Loucy (cell line): ENCODE results near the gene PNMT.

ENCODE experiments used
- H2AFZ ChIP-seq: fragments of 200-600 bp; sonication (generic); 2 replicates; pipeline ENCODE4 v1.6.0; 2016; ENCODE audit warnings: antibody characterized with exemption, mild to moderate bottlenecking, low read length, moderate library complexity
- H3F3A ChIP-seq: fragments of 200-600 bp; 2 replicates; pipeline ENCODE4 v1.6.0; 2016; ENCODE audit warnings: antibody characterized with exemption, low read depth, mild to moderate bottlenecking
- H3K27me3 ChIP-seq: fragments of 200-600 bp; sonication (generic); 2 replicates; pipeline ENCODE4 v1.6.1; 2014; ENCODE audit warnings: low read length, mild to moderate bottlenecking; ENCODE audit not compliant: insufficient read depth, poor library complexity, severe bottlenecking
- H3K36me3 ChIP-seq: fragments of 200-600 bp; sonication (generic); 2 replicates; pipeline ENCODE4 v1.6.1; 2016; ENCODE audit warnings: low read length; ENCODE audit not compliant: insufficient read depth
- H3K4me1 ChIP-seq: fragments of 200-600 bp; sonication (generic); 2 replicates; pipeline ENCODE4 v1.5.1; 2014; ENCODE audit warnings: low read length, mild to moderate bottlenecking; ENCODE audit not compliant: insufficient read depth, poor library complexity, severe bottlenecking
- H3K4me2 ChIP-seq: fragments of 200-600 bp; sonication (generic); 2 replicates; pipeline ENCODE4 v1.6.0; 2014; ENCODE audit warnings: antibody characterized with exemption, low read length, low read depth, mild to moderate bottlenecking; ENCODE audit not compliant: poor library complexity, severe bottlenecking
- H3K4me3 ChIP-seq: fragments of 200-600 bp; sonication (generic); 2 replicates; pipeline ENCODE4 v1.5.1; 2014; ENCODE audit warnings: low read length, mild to moderate bottlenecking, mixed read lengths; ENCODE audit not compliant: poor library complexity, severe bottlenecking
- H3K79me2 ChIP-seq: fragments of 200-600 bp; sonication (generic); 2 replicates; pipeline ENCODE4 v1.6.1; 2014; ENCODE audit warnings: low read length; ENCODE audit not compliant: insufficient read depth
- H3K9ac ChIP-seq: fragments of 200-600 bp; sonication (generic); 2 replicates; pipeline ENCODE4 v1.6.0; 2014; ENCODE audit warnings: mild to moderate bottlenecking, low read depth, low read length, moderate library complexity; ENCODE audit not compliant: poor library complexity, severe bottlenecking
- H3K9me2 ChIP-seq: fragments of 200-600 bp; sonication (generic); replicated peaks from 2 replicates; pipeline ENCODE4 v1.6.1; 2016; ENCODE audit warnings: low read depth, low read length, mixed read lengths
- H3K9me3 ChIP-seq: fragments of 200-600 bp; sonication (generic); 2 replicates; pipeline ENCODE4 v1.6.1; 2014; ENCODE audit warnings: mild to moderate bottlenecking, antibody characterized with exemption, low read length, low read depth; ENCODE audit not compliant: insufficient read depth
- H4K20me1 ChIP-seq: fragments of 200-600 bp; sonication (generic); 2 replicates; pipeline ENCODE4 v1.6.0; 2014; ENCODE audit warnings: antibody characterized with exemption, low read length, mild to moderate bottlenecking; ENCODE audit not compliant: insufficient read depth, poor library complexity, severe bottlenecking
- CTCF ChIP-seq: fragments of 200-600 bp; sonication (generic); conservative IDR thresholded peaks from 2 replicates; pipeline ENCODE4 v1.5.1; 2014; ENCODE audit warnings: mild to moderate bottlenecking, antibody characterized with exemption, low read length
- EZH2phosphoT487 ChIP-seq: fragments of 200-600 bp; IDR thresholded peaks from 2 replicates; pipeline ENCODE4 v1.6.1; 2018; ENCODE audit warnings: antibody characterized with exemption, mild to moderate bottlenecking, moderate library complexity, borderline replicate concordance

PNMT gene

GRCh38 chr17:39700148-39700987, 32.1 kb downstream of the PNMT start:
- no peak overlapping the region for H2AFZ ChIP-seq
- no peaks in the 10 kb centered on the region for H3K9me2 ChIP-seq
- H3K4me2 ChIP-seq, result no peak overlapping the region
- no peaks in the 10 kb centered on the region for H4K20me1 ChIP-seq
- no peak overlapping the region for H3K4me3 ChIP-seq
- no peaks in the 10 kb centered on the region for H3K79me2 ChIP-seq
- TF ChIP-seq CTCF (no peak), EZH2phosphoT487 (no peak)
- no peak overlapping the region for H3K9ac ChIP-seq
- H3K36me3 ChIP-seq, result no peaks in the 10 kb centered on the region
- H3K27me3 ChIP-seq, result no peaks in the 10 kb centered on the region
- H3K4me1 ChIP-seq, result no peaks in the 10 kb centered on the region
- no peaks in the 10 kb centered on the region for H3F3A ChIP-seq
- no peaks in the 10 kb centered on the region for H3K9me3 ChIP-seq

- H3K4me3 ChIP-seq, result no peak overlapping the region
- H3K9ac ChIP-seq, result no peak overlapping the region
- H3K9me2 ChIP-seq, result no peaks in the 10 kb centered on the region
- H2AFZ ChIP-seq, result no peak overlapping the region
- no peaks in the 10 kb centered on the region for H3K36me3 ChIP-seq
- no peaks in the 10 kb centered on the region for H3K9me3 ChIP-seq
- no peaks in the 10 kb centered on the region for H3K79me2 ChIP-seq
- no peaks in the 10 kb centered on the region for H4K20me1 ChIP-seq
- TF ChIP-seq CTCF (no peak), EZH2phosphoT487 (no peak)
- H3K4me2 ChIP-seq, result no peak overlapping the region
- no peaks in the 10 kb centered on the region for H3K27me3 ChIP-seq
- no peaks in the 10 kb centered on the region for H3F3A ChIP-seq
- H3K4me1 ChIP-seq, result no peaks in the 10 kb centered on the region
Measured at GRCh38 chr17:39701012-39701783, 32.9 kb downstream of the PNMT start.

GRCh38 chr17:39701784-39702422, 33.6 kb downstream of the PNMT start:
- H3K9me3 ChIP-seq, result no peaks in the 10 kb centered on the region
- no peaks in the 10 kb centered on the region for H3K36me3 ChIP-seq
- no peaks in the 10 kb centered on the region for H3F3A ChIP-seq
- peaks cover under 1% of the 10 kb centered on the region for H3K4me1 ChIP-seq
- H3K79me2 ChIP-seq, result no peaks in the 10 kb centered on the region
- H3K9me2 ChIP-seq, result no peaks in the 10 kb centered on the region
- H2AFZ ChIP-seq, result no peak overlapping the region
- no peak overlapping the region for H3K4me2 ChIP-seq
- no peak overlapping the region for H3K4me3 ChIP-seq
- H4K20me1 ChIP-seq, result no peaks in the 10 kb centered on the region
- no peak for TF ChIP-seq EZH2phosphoT487
- TF ChIP-seq CTCF, result no peak
- no peak overlapping the region for H3K9ac ChIP-seq
- H3K27me3 ChIP-seq, result no peaks in the 10 kb centered on the region
